ENCODE measurements around the gene SLC2A9. TPM values are rescaled to one million over a fixed set of nuclear protein-coding genes. Genes with fewer than 3 reads are reported as not detected.

The SLC2A9 gene
- total RNA-seq, 2 experiments from 2014 or later = not detected

GRCh38 chr4:9963328-9963727 lies 58.0 kb downstream of the SLC2A9 start:
- TF ChIP-seq CTCF (conservative IDR thresholded peaks at IDR 0.05; ENCODE audit: low read length) (no peak), EZH2phosphoT487 (IDR thresholded peaks at IDR 0.05; ENCODE audit: borderline replicate concordance, low read depth, low read length) (no peak)
- Histone ChIP-seq H3K79me2 (ENCODE audit: insufficient read depth, low read depth, low read length) (no peaks in the 10 kb centered on the region), H3K4me1 (ENCODE audit: insufficient read depth, low read length, poor library complexity, severe bottlenecking) (no peaks in the 10 kb centered on the region), H4K20me1 (ENCODE audit: insufficient read depth, low read length) (no peaks in the 10 kb centered on the region), H3K9me3 (ENCODE audit: low read length) (no peaks in the 10 kb centered on the region), H3K4me3 (ENCODE audit: low read depth, low read length, poor library complexity, severe bottlenecking) (no peak overlapping the region), H3K36me3 (ENCODE audit: insufficient read depth, low read length) (no peaks in the 10 kb centered on the region), H3K27ac (ENCODE audit: low read depth, low read length, poor library complexity, severe bottlenecking) (no peak overlapping the region), H3K9me2 (ENCODE audit: insufficient read depth, low read length) (no peaks in the 10 kb centered on the region), H2AFZ (ENCODE audit: low read length) (no peak overlapping the region), H3K4me2 (ENCODE audit: low read length) (no peak overlapping the region)
- ChIA-PET CTCF (ENCODE audit: unreplicated experiment) (no interaction called here), POLR2A (interaction anchor here (1.4 kb wide), 1 partner anchor 14 kb away, joined by 3 read pairs; no protein-coding TSS in a partner anchor)
- intact Hi-C loops (cut with micrococcal nuclease; ENCODE audit: unreplicated experiment) = no loop called here
- no TSS peak for BruUV-seq (replicated peaks)
- no peak for DNase-seq (ENCODE audit: low spot score)

GRCh38 chr4:9962611-9963314 lies 58.5 kb downstream of the SLC2A9 start:
- CTCF ChIA-PET (ENCODE audit: unreplicated experiment) = no interaction called here
- Histone ChIP-seq H3K36me3 (ENCODE audit: insufficient read depth, low read length) (no peaks in the 10 kb centered on the region), H3K4me2 (ENCODE audit: low read length) (no peak overlapping the region), H2AFZ (ENCODE audit: low read length) (no peak overlapping the region), H3K4me1 (ENCODE audit: insufficient read depth, low read length, poor library complexity, severe bottlenecking) (no peaks in the 10 kb centered on the region), H3K4me3 (ENCODE audit: low read depth, low read length, poor library complexity, severe bottlenecking) (no peak overlapping the region), H3K27ac (ENCODE audit: low read depth, low read length, poor library complexity, severe bottlenecking) (no peak overlapping the region), H4K20me1 (ENCODE audit: insufficient read depth, low read length) (no peaks in the 10 kb centered on the region), H3K79me2 (ENCODE audit: insufficient read depth, low read depth, low read length) (no peaks in the 10 kb centered on the region), H3K9me2 (ENCODE audit: insufficient read depth, low read length) (no peaks in the 10 kb centered on the region), H3K9me3 (ENCODE audit: low read length) (no peaks in the 10 kb centered on the region)
- no peak for DNase-seq (ENCODE audit: low spot score)
- no TSS peak for BruUV-seq (replicated peaks)
- TF ChIP-seq EZH2phosphoT487 (IDR thresholded peaks at IDR 0.05; ENCODE audit: borderline replicate concordance, low read depth, low read length) = no peak
- no peak for TF ChIP-seq CTCF (conservative IDR thresholded peaks at IDR 0.05; ENCODE audit: low read length)
- POLR2A ChIA-PET = interaction anchor here (1.4 kb wide), 1 partner anchor 14 kb away, joined by 3 read pairs; no protein-coding TSS in a partner anchor
- intact Hi-C loops (cut with micrococcal nuclease; ENCODE audit: unreplicated experiment) = no loop called here

DNA sequence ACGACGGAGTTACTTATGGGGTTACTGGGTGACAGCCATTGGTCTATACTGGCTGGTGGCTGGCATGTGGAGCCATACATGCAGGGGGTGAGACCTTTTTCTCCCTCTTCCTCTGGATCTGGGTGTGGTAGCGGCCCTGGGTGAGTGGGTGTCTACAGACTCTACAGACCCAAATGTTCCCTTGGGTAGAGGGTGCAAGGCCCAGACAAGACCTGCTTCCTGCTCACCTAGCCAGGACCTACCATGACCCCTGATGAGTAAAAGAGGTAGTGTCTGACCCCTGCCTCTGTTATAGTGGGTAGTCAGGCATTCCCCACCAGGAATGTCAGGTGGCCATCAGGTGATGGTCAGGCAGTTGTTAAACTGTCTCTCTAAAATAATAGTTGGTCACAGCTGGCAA lies 66.8 kb downstream of the SLC2A9 start:
- ChIA-PET CTCF (ENCODE audit: unreplicated experiment) (no interaction called here), POLR2A (no interaction called here)
- Histone ChIP-seq H2AFZ (ENCODE audit: low read length) (no peak overlapping the region), H3K4me3 (ENCODE audit: low read depth, low read length, poor library complexity, severe bottlenecking) (no peak overlapping the region), H3K9me2 (ENCODE audit: insufficient read depth, low read length) (no peaks in the 10 kb centered on the region), H3K9me3 (ENCODE audit: low read length) (no peaks in the 10 kb centered on the region), H3K4me1 (ENCODE audit: insufficient read depth, low read length, poor library complexity, severe bottlenecking) (no peaks in the 10 kb centered on the region), H3K27ac (ENCODE audit: low read depth, low read length, poor library complexity, severe bottlenecking) (no peak overlapping the region), H3K4me2 (ENCODE audit: low read length) (no peak overlapping the region), H4K20me1 (ENCODE audit: insufficient read depth, low read length) (no peaks in the 10 kb centered on the region), H3K79me2 (ENCODE audit: insufficient read depth, low read depth, low read length) (no peaks in the 10 kb centered on the region), H3K36me3 (ENCODE audit: insufficient read depth, low read length) (no peaks in the 10 kb centered on the region)
- no TSS peak for BruUV-seq (replicated peaks)
- TF ChIP-seq CTCF (conservative IDR thresholded peaks at IDR 0.05; ENCODE audit: low read length) (no peak), EZH2phosphoT487 (IDR thresholded peaks at IDR 0.05; ENCODE audit: borderline replicate concordance, low read depth, low read length) (no peak)
- intact Hi-C loops (cut with micrococcal nuclease; ENCODE audit: unreplicated experiment) = no loop called here
- no peak for DNase-seq (ENCODE audit: low spot score)

Measured in OCI-LY7 (cell line).